ENCODE data around the gene MRNIP. TPM values are rescaled to one million over a fixed set of nuclear protein-coding genes. Genes with fewer than 3 reads are reported as not detected.
A peak's percentile ranks its signal among the peaks of the same experiment; 100 is the strongest.

The MRNIP gene
- polyA plus RNA-seq, 2 of the 4 experiments (the other 2 are of a cell fraction): 21.4 to 29.7 TPM

DNA sequence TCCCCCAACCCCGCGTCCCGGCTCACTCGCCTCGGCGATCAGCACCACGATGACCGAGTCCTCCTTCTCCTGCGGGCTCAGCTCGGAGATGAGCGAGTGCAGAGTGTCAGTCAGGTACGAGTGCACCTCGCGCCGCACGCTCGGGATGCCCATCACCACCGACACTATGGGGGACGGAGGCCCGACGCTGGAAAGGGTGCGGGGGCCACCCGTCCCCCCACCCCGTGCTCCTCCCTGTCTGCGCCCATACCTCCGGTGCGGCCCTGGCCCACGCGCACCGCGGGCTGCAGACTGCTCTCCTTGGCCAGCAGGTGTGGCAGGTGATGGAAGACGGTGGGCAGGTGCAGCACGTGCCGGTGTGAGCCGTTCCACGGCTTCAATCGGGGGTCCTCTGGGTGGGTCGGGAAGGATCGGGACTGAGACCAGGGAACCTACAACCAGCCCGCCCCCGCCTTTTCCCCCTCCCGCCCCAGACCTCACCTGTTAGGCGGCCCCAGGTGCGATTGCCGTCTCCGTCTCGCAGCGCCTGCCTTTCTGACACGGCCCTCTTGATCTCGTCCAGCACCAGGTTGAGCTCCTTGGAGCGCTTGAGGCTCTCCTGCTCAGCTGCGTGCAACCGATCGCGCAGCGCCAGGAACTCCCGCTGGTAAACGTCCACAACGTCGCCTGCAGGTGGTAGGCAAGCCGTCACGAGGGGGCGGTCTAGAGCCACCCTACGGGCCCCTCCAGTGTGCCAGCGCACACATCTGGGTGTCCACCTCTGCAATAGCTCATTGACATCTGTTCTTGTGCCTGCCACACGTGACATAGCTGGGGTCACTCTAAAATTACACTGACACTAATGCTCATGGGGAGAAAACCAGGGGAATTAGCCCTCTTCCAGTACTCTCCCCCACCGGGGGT lies 57.1 kb downstream of the MRNIP start:
- DNase-seq (ENCODE audit: low read depth in 1 of 2, low spot score in 1 of 2) (peak; percentile 80 to 82), ATAC-seq (peak; percentile 33 to 75; a peak in 4 of 6 replicates), FAIRE-seq (no peak)
- H3K9me3 ChIP-seq: no peaks in the 10 kb centered on the region
- ChIA-PET POLR2A (interaction anchor here (1.0 to 1.9 kb wide), 2 partner anchors 19 to 20 kb away, joined by 4 to 9 read pairs; partner anchors contain the start of gene SQSTM1), CTCF (interaction anchor here (0.5 to 6.2 kb wide), 41 partner anchors 11 to 292 kb away, joined by 3 to 86 read pairs (median 4); partner anchors contain the start of genes LTC4S, MAML1, MRNIP and SQSTM1)
- H3K4me1 ChIP-seq: peaks cover 36% of the 10 kb centered on the region
- WGBS (ENCODE audit: missing lambda C conversion rate): 70% methylated on average over 53 of the region's 67 CpGs
- H3K27ac ChIP-seq: no peak overlapping the region
- H3K4me2 ChIP-seq: no peak overlapping the region
- no peak overlapping the region for H3K4me3 ChIP-seq
- TF ChIP-seq MYC (IDR thresholded peaks at IDR 0.05; ENCODE audit: borderline replicate concordance, low read length): no peak
- TF ChIP-seq SMC3 (IDR thresholded peaks at IDR 0.05): peak; percentile 72
- no peak for TF ChIP-seq FOXS1 (CRISPR knock-in tag; IDR thresholded peaks at IDR 0.05)
- TF ChIP-seq, protein P1, sequence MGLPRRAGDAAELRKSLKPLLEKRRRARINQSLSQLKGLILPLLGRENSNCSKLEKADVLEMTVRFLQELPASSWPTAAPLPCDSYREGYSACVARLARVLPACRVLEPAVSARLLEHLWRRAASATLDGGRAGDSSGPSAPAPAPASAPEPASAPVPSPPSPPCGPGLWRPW (IDR thresholded peaks at IDR 0.05): no peak
- TF ChIP-seq ZC3H11A (IDR thresholded peaks at IDR 0.05): no peak
- TF ChIP-seq, protein P2, sequence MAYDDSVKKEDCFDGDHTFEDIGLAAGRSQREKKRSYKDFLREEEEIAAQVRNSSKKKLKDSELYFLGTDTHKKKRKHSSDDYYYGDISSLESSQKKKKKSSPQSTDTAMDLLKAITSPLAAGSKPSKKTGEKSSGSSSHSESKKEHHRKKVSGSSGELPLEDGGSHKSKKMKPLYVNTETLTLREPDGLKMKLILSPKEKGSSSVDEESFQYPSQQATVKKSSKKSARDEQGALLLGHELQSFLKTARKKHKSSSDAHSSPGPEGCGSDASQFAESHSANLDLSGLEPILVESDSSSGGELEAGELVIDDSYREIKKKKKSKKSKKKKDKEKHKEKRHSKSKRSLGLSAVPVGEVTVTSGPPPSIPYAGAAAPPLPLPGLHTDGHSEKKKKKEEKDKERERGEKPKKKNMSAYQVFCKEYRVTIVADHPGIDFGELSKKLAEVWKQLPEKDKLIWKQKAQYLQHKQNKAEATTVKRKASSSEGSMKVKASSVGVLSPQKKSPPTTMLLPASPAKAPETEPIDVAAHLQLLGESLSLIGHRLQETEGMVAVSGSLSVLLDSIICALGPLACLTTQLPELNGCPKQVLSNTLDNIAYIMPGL (CRISPR knock-in tag; IDR thresholded peaks at IDR 0.05; ENCODE audit: borderline replicate concordance): no peak
- no peak for TF ChIP-seq CHD2 (IDR thresholded peaks at IDR 0.05; ENCODE audit: low read length, partially characterized antibody)
- no peak for TF ChIP-seq NFE2L2 (conservative IDR thresholded peaks at IDR 0.05; ENCODE audit: low read length)
- TF ChIP-seq, protein P3, sequence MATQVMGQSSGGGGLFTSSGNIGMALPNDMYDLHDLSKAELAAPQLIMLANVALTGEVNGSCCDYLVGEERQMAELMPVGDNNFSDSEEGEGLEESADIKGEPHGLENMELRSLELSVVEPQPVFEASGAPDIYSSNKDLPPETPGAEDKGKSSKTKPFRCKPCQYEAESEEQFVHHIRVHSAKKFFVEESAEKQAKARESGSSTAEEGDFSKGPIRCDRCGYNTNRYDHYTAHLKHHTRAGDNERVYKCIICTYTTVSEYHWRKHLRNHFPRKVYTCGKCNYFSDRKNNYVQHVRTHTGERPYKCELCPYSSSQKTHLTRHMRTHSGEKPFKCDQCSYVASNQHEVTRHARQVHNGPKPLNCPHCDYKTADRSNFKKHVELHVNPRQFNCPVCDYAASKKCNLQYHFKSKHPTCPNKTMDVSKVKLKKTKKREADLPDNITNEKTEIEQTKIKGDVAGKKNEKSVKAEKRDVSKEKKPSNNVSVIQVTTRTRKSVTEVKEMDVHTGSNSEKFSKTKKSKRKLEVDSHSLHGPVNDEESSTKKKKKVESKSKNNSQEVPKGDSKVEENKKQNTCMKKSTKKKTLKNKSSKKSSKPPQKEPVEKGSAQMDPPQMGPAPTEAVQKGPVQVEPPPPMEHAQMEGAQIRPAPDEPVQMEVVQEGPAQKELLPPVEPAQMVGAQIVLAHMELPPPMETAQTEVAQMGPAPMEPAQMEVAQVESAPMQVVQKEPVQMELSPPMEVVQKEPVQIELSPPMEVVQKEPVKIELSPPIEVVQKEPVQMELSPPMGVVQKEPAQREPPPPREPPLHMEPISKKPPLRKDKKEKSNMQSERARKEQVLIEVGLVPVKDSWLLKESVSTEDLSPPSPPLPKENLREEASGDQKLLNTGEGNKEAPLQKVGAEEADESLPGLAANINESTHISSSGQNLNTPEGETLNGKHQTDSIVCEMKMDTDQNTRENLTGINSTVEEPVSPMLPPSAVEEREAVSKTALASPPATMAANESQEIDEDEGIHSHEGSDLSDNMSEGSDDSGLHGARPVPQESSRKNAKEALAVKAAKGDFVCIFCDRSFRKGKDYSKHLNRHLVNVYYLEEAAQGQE (IDR thresholded peaks at IDR 0.05): no peak
- TF ChIP-seq GATA3 (IDR thresholded peaks at IDR 0.05; ENCODE audit: borderline replicate concordance): no peak
- TF ChIP-seq CHD4 (IDR thresholded peaks at IDR 0.05; ENCODE audit: borderline replicate concordance): no peak
- no peak for TF ChIP-seq FOSL2 (IDR thresholded peaks at IDR 0.05)
- no peak for TF ChIP-seq FOSL2 (CRISPR knock-in tag; IDR thresholded peaks at IDR 0.05)
- no peak for TF ChIP-seq ESRRA (IDR thresholded peaks at IDR 0.05; ENCODE audit: borderline replicate concordance, low read length)
- TF ChIP-seq, protein P4, sequence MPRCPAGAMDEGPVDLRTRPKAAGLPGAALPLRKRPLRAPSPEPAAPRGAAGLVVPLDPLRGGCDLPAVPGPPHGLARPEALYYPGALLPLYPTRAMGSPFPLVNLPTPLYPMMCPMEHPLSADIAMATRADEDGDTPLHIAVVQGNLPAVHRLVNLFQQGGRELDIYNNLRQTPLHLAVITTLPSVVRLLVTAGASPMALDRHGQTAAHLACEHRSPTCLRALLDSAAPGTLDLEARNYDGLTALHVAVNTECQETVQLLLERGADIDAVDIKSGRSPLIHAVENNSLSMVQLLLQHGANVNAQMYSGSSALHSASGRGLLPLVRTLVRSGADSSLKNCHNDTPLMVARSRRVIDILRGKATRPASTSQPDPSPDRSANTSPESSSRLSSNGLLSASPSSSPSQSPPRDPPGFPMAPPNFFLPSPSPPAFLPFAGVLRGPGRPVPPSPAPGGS (IDR thresholded peaks at IDR 0.05): no peak
- no peak for TF ChIP-seq NR3C1 (IDR thresholded peaks at IDR 0.05)
- TF ChIP-seq BHLHE40 (IDR thresholded peaks at IDR 0.05; ENCODE audit: low read depth, low read length): no peak
- TF ChIP-seq RARB (CRISPR knock-in tag; IDR thresholded peaks at IDR 0.05): no peak
- TF ChIP-seq POLR2A (IDR thresholded peaks at IDR 0.05; ENCODE audit: low read length): no peak
- no peak for TF ChIP-seq TP53 (CRISPR knock-in tag; IDR thresholded peaks at IDR 0.05)
- no peak for TF ChIP-seq KDM5A (IDR thresholded peaks at IDR 0.05)
- TF ChIP-seq MAFK (IDR thresholded peaks at IDR 0.05; ENCODE audit: partially characterized antibody): no peak
- no peak for TF ChIP-seq ZNF302 (CRISPR knock-in tag; IDR thresholded peaks at IDR 0.05)
- TF ChIP-seq, protein P5, sequence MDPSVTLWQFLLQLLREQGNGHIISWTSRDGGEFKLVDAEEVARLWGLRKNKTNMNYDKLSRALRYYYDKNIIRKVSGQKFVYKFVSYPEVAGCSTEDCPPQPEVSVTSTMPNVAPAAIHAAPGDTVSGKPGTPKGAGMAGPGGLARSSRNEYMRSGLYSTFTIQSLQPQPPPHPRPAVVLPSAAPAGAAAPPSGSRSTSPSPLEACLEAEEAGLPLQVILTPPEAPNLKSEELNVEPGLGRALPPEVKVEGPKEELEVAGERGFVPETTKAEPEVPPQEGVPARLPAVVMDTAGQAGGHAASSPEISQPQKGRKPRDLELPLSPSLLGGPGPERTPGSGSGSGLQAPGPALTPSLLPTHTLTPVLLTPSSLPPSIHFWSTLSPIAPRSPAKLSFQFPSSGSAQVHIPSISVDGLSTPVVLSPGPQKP (IDR thresholded peaks at IDR 0.05; ENCODE audit: low read depth, low read length): no peak
- no peak for TF ChIP-seq CBX8 (IDR thresholded peaks at IDR 0.05)
- TF ChIP-seq RNF2 (IDR thresholded peaks at IDR 0.05; ENCODE audit: borderline replicate concordance, low read depth): no peak
- no peak for TF ChIP-seq CEBPB (IDR thresholded peaks at IDR 0.05)
- TF ChIP-seq, protein P6, sequence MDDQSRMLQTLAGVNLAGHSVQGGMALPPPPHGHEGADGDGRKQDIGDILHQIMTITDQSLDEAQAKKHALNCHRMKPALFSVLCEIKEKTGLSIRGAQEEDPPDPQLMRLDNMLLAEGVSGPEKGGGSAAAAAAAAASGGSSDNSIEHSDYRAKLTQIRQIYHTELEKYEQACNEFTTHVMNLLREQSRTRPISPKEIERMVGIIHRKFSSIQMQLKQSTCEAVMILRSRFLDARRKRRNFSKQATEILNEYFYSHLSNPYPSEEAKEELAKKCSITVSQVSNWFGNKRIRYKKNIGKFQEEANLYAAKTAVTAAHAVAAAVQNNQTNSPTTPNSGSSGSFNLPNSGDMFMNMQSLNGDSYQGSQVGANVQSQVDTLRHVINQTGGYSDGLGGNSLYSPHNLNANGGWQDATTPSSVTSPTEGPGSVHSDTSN (IDR thresholded peaks at IDR 0.05): no peak
- no peak for TF ChIP-seq TFCP2L1 (CRISPR knock-in tag; IDR thresholded peaks at IDR 0.05)
- TF ChIP-seq SREBF2 (IDR thresholded peaks at IDR 0.05): no peak
- peak in 1 of 2 experiments; percentile 34; a peak in 1 of 5 replicates for TF ChIP-seq JUN (IDR thresholded peaks at IDR 0.05)
- no peak for TF ChIP-seq HOXA7 (CRISPR knock-in tag; IDR thresholded peaks at IDR 0.05)
- no peak for TF ChIP-seq NPAS2 (CRISPR knock-in tag; IDR thresholded peaks at IDR 0.05; ENCODE audit: borderline replicate concordance)
